H1 (cell line): ENCODE data around the gene HTR4. TPM values are rescaled to one million over a fixed set of nuclear protein-coding genes. Genes with fewer than 3 reads are reported as not detected.

Source experiments
- SP4 ChIP-seq: IDR thresholded peaks from 2 replicates; pipeline ENCODE4 v1.6.1; 2012; ENCODE audit warnings: low read length, inconsistent platforms
- polyA plus RNA-seq, 7 experiments: library from polyadenylated mRNA; depleted of rRNA in 3 of 7; stranded (reverse) in 5 of 7; unstranded in 2 of 7; fragments of >200 nt in 5 of 7; fragments of 200-250 nt in 2 of 7; gene quantifications; 1 replicate in 5 of 7; 2 replicates in 1 of 7; 4 replicates in 1 of 7; pipeline versions ENCODE4 v1.2.1 to v1.2.3, GENCODE V29; 2011 to 2013; ENCODE audit warnings: missing spikeins in 2 of 7, mixed read lengths in 2 of 7
- total RNA-seq: library from RNA; stranded (reverse); fragmentation: NEBNext Ultra II Directional; extraction: Animal tissue kit (Norgen Biotek cat#: 25700); gene quantifications from 2 replicates; pipeline ENCODE4 v1.2.1, GENCODE V29; 2021

HTR4 gene
- total and polyA plus RNA-seq, 2 of the 8 experiments (the other 6 are each of a cell fraction or from before 2014, with no cell fraction given) = not detected

- TF ChIP-seq SP4 = no peak
Measured at GRCh38 chr5:148465381-148466235, 188.7 kb downstream of the HTR4 start (continued).
